PC-3 (cell line): ENCODE results near the gene COL7A1.

ENCODE experiments used
- CTCF ChIP-seq: fragments of 300-600 bp; sonication (generic); conservative IDR thresholded peaks from 2 replicates; pipeline ENCODE4 v1.5.1; 2017; ENCODE audit warnings: antibody characterized with exemption, low read depth, mild to moderate bottlenecking, low read length
- EZH2 ChIP-seq: fragments of 300-600 bp; sonication (generic); IDR thresholded peaks from one replicate; pipeline ENCODE4 v1.6.1; 2017; ENCODE audit warnings: antibody characterized with exemption, mild to moderate bottlenecking, low read length; ENCODE audit not compliant: unreplicated experiment
- EZH2phosphoT487 ChIP-seq: fragments of 300-600 bp; sonication (generic); IDR thresholded peaks from 2 replicates; pipeline ENCODE4 v1.6.1; 2018; ENCODE audit warnings: mild to moderate bottlenecking, antibody characterized with exemption, low read length, borderline replicate concordance

- TF ChIP-seq CTCF, result no peak
- TF ChIP-seq EZH2, result no peak
- no peak for TF ChIP-seq EZH2phosphoT487
These were observed 75.9 kb downstream of the COL7A1 start for GRCh38 chr3:48519277-48519643.
